Keratinocyte (primary cell): ENCODE data around the gene SHMT2. TPM values are rescaled to one million over a fixed set of nuclear protein-coding genes. Genes with fewer than 3 reads are reported as not detected.

Experiments
- DNase-seq: peaks from one replicate; pipeline ENCODE4 v3.0.0-alpha.2; 2011; ENCODE audit warnings: low read depth, missing footprints, low spot score
- FAIRE-seq: peaks from 2 replicates; lab custom pipeline; 2011; peaks lifted over from hg19 to GRCh38; lab: Jason Lieb, UNC
- H2AFZ ChIP-seq: 2 replicates; pipeline ENCODE4 v1.6.0; 2012; ENCODE audit warnings: low read length, control low read depth, inconsistent platforms; ENCODE audit not compliant: control insufficient read depth
- H3K27ac ChIP-seq: 2 replicates; pipeline ENCODE4 v1.5.1; 2011; ENCODE audit warnings: low read length; ENCODE audit not compliant: control insufficient read depth, insufficient read depth
- H3K27me3 ChIP-seq: 3 replicates; pipeline ENCODE4 v1.6.0; 2011; ENCODE audit warnings: low read length; ENCODE audit not compliant: control insufficient read depth, insufficient read depth; ENCODE audit errors: extremely low read depth
- H3K36me3 ChIP-seq, 2 experiments: 2 replicates in 1 of 2; 3 replicates in 1 of 2; pipeline ENCODE4 v1.5.1; 2011; ENCODE audit warnings: low read length in 2 of 2, mild to moderate bottlenecking in 1 of 2; ENCODE audit not compliant: control insufficient read depth in 2 of 2, insufficient read depth in 2 of 2; ENCODE audit errors: extremely low read depth in 1 of 2
- H3K4me1 ChIP-seq: 3 replicates; pipeline ENCODE4 v1.5.1; 2011; ENCODE audit warnings: low read length; ENCODE audit not compliant: control insufficient read depth, insufficient read depth; ENCODE audit errors: extremely low read depth
- H3K4me2 ChIP-seq: 3 replicates; pipeline ENCODE4 v1.6.0; 2011; ENCODE audit warnings: low read depth, low read length; ENCODE audit not compliant: control insufficient read depth, insufficient read depth; ENCODE audit errors: extremely low read depth
- H3K4me3 ChIP-seq, 3 experiments: fragments of 200-600 bp in 1 of 3; sonication (generic) in 1 of 3; 2 replicates in 2 of 3; 3 replicates in 1 of 3; pipeline ENCODE4 v1.5.1; 2011 to 2016; ENCODE audit warnings: low read length in 3 of 3, mild to moderate bottlenecking in 3 of 3, control low read depth in 2 of 3, inconsistent platforms in 1 of 3, low read depth in 1 of 3, mixed read lengths in 1 of 3, mixed run types in 1 of 3, moderate library complexity in 1 of 3; ENCODE audit not compliant: control insufficient read depth in 2 of 3, insufficient read depth in 2 of 3; ENCODE audit errors: extremely low read depth in 1 of 3
- H3K79me2 ChIP-seq: 2 replicates; pipeline ENCODE4 v1.6.0; 2012; ENCODE audit warnings: low read length; ENCODE audit not compliant: control insufficient read depth, insufficient read depth
- H3K9ac ChIP-seq: 3 replicates; pipeline ENCODE4 v1.6.0; 2011; ENCODE audit warnings: low read length; ENCODE audit not compliant: control insufficient read depth, insufficient read depth; ENCODE audit errors: extremely low read depth
- H3K9me1 ChIP-seq: 3 replicates; pipeline ENCODE4 v1.6.0; 2011; ENCODE audit warnings: low read length; ENCODE audit not compliant: control insufficient read depth, insufficient read depth; ENCODE audit errors: extremely low read depth
- H3K9me3 ChIP-seq: 2 replicates; pipeline ENCODE4 v1.5.1; 2012; ENCODE audit warnings: low read depth, low read length; ENCODE audit not compliant: control insufficient read depth
- H4K20me1 ChIP-seq: 3 replicates; pipeline ENCODE4 v1.6.0; 2011; ENCODE audit warnings: low read length; ENCODE audit not compliant: control insufficient read depth, insufficient read depth; ENCODE audit errors: extremely low read depth
- CTCF ChIP-seq, 3 experiments: IDR thresholded peaks in 1 of 3; conservative IDR thresholded peaks in 1 of 3; optimal IDR thresholded peaks in 1 of 3; 2 replicates in 2 of 3; 3 replicates in 1 of 3; pipeline versions ENCODE3 to v1.5.1; 2011; ENCODE audit warnings: low read length in 3 of 3, mild to moderate bottlenecking in 3 of 3, moderate library complexity in 2 of 3, control low read depth in 1 of 3, inconsistent platforms in 1 of 3; ENCODE audit not compliant: insufficient read depth in 2 of 3; ENCODE audit errors: extremely low read depth in 1 of 3
- EZH2 ChIP-seq: IDR thresholded peaks from one replicate; pipeline ENCODE4 v1.6.1; 2012; ENCODE audit warnings: inconsistent platforms, mild to moderate bottlenecking, low read length, moderate library complexity
- dilution Hi-C: fragments of 300-500 bp; cut with MboI; formaldehyde crosslinking; loops from one replicate; pipeline ENCODE4 v1.7.0; 2020; ENCODE audit warnings: low sequenced_read_pairs; ENCODE audit not compliant: extremely low pct_ligation_motif_present
- polyA plus RNA-seq, 5 experiments: library from polyadenylated mRNA; depleted of rRNA in 3 of 5; stranded (reverse) in 3 of 5; stranded (forward) in 1 of 5; unstranded in 1 of 5; fragments of >200 nt; gene quantifications; 1 replicate in 1 of 5; 2 replicates in 3 of 5; 3 replicates in 1 of 5; pipeline versions ENCODE4 v1.2.1 to v1.2.3, GENCODE V29; 2011 to 2012; ENCODE audit warnings: missing spikeins in 2 of 5, low read depth in 1 of 5, low replicate concordance in 1 of 5

Gene SHMT2
- polyA plus RNA-seq, 1 donor (not counting 4 experiments of a cell fraction or from before 2014, with no cell fraction given) = 128 TPM

- Histone ChIP-seq H3K36me3 (peaks cover 0 to 5% of the 10 kb centered on the region in 2 experiments), H3K4me2 (peak overlapping the region; percentile 54), H2AFZ (no peak overlapping the region), H3K9me3 (no peaks in the 10 kb centered on the region), H3K9ac (no peak overlapping the region), H3K27ac (no peak overlapping the region), H3K4me3 (no peak overlapping the region), H4K20me1 (no peaks in the 10 kb centered on the region), H3K79me2 (no peaks in the 10 kb centered on the region), H3K4me1 (peaks cover 38% of the 10 kb centered on the region), H3K9me1 (no peaks in the 10 kb centered on the region), H3K27me3 (peaks cover 44% of the 10 kb centered on the region)
- FAIRE-seq (no peak), DNase-seq (no peak)
- dilution Hi-C loops = no loop called here
- TF ChIP-seq CTCF (optimal IDR thresholded peaks at IDR 0.05 in 1 of 3, IDR thresholded peaks at IDR 0.05 in 1 of 3, conservative IDR thresholded peaks at IDR 0.05 in 1 of 3; ENCODE audit: extremely low read depth in 1 of 3, insufficient read depth in 2 of 3, low read length in 3 of 3) (no peak), EZH2 (no peak)
Observed at GRCh38 chr12:57215065-57215464, 14.4 kb upstream of the SHMT2 start.

- FAIRE-seq (peak; percentile 23), DNase-seq (no peak)
- dilution Hi-C loops = no loop called here
- Histone ChIP-seq H3K9me1 (no peaks in the 10 kb centered on the region), H3K27me3 (peaks cover 47% of the 10 kb centered on the region), H3K79me2 (no peaks in the 10 kb centered on the region), H3K4me3 (no peak overlapping the region), H3K36me3 (peaks cover 0 to 5% of the 10 kb centered on the region in 2 experiments), H3K9ac (no peak overlapping the region), H3K9me3 (no peaks in the 10 kb centered on the region), H2AFZ (no peak overlapping the region), H4K20me1 (no peaks in the 10 kb centered on the region), H3K4me1 (peaks cover 38% of the 10 kb centered on the region), H3K27ac (no peak overlapping the region), H3K4me2 (peak overlapping the region; percentile 54)
- peak; percentile 82 for TF ChIP-seq EZH2
- TF ChIP-seq CTCF (optimal IDR thresholded peaks at IDR 0.05 in 1 of 3, IDR thresholded peaks at IDR 0.05 in 1 of 3, conservative IDR thresholded peaks at IDR 0.05 in 1 of 3; ENCODE audit: extremely low read depth in 1 of 3, insufficient read depth in 2 of 3, low read length in 3 of 3) = no peak
Observed at GRCh38 chr12:57215668-57216013, 13.9 kb upstream of the SHMT2 start.
